ENCODE data around the gene ADAMTS2.

DNA sequence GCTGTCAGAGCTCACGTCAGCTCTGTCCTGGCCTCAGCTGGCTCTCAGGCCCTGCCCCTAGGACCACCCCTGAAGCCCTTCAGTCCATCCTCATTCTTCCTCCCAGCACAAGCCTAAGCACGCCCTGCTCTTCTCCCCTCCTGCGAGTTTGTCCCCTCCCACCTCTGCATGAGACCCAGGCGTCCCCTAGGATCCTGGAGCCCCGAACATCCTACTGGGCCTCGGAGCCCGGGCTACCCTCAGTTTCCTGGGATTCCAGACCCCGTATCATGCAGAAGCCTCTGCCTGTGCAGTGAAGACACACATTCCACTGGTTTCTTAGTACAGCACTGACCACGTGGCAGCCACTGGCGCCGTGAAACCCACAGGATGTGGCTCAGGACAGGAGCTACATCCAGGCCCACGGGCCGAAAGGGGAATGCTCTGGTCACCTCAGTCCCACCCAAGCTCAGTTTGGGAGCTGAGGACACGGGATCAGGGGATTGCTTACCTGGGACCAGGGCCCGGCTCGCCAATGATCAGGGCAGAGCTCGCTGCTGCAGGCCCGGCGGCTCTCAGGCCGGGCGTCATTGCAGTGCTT lies 220.9 kb downstream of the ADAMTS2 start:
- TF ChIP-seq, protein P1, sequence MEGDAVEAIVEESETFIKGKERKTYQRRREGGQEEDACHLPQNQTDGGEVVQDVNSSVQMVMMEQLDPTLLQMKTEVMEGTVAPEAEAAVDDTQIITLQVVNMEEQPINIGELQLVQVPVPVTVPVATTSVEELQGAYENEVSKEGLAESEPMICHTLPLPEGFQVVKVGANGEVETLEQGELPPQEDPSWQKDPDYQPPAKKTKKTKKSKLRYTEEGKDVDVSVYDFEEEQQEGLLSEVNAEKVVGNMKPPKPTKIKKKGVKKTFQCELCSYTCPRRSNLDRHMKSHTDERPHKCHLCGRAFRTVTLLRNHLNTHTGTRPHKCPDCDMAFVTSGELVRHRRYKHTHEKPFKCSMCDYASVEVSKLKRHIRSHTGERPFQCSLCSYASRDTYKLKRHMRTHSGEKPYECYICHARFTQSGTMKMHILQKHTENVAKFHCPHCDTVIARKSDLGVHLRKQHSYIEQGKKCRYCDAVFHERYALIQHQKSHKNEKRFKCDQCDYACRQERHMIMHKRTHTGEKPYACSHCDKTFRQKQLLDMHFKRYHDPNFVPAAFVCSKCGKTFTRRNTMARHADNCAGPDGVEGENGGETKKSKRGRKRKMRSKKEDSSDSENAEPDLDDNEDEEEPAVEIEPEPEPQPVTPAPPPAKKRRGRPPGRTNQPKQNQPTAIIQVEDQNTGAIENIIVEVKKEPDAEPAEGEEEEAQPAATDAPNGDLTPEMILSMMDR (IDR thresholded peaks at IDR 0.05 in 8 of 11, conservative IDR thresholded peaks at IDR 0.05 in 3 of 11) = no peak
- TF ChIP-seq POLR2A (IDR thresholded peaks at IDR 0.05) = no peak
